Pons (tissue), 1 donor: ENCODE data around the gene LZIC.

Experiments
- DNase-seq: peaks from one replicate; pipeline ENCODE4 v3.0.0-alpha.2; 2016; ENCODE audit warnings: low spot score

The LZIC gene

DNA sequence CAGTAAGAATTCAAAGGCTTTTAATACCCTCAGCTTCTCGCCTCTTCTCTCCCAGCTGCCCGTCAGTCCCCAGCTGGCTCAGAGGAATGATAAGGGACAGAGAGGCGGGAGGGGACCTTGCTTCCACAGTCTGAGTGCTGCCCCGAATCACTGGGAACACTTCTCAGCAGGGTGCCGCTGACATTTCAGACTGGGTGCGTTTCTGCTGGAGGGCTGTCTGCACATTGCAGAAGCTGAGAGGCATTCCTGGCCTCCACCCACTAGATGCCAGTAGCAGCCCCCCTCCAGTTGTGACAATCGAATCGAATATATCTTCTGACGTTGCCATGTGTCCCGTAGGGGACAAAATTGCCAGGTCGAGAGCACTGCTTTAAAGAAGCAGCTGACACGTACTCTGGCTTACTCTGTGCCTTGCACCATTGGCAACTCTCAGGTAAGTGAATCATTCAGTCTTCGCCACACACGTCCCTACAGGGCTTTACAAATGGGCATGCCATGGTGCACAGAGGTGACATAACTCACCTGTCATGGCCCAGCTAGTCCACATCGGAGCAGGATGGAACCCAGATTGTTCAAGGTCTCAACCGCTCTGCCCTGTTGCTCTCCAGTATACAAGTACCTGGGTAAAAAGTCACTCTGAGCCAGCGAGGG, 57.0 kb downstream of the LZIC start:
- no peak for DNase-seq

DNA sequence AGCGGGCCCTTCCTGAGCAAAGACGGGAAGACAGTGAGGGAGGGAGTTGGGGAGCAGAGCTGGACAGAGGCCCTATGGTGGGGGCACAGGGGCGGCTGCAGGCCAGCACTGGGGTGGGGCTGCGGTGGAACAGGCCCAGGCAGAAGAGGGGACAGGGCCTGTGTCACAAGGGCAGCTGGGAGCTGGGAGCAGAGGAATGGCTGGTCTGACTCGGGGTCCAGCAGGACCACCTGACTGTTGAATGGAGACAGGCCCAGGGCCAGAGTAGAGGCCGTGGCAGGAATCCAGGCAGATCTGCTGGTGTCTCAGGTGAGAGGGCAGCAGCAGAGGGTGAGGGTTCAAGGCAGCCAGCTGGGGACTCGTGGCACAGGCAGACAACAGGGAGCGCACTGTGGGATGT, 58.4 kb downstream of the LZIC start:
- DNase-seq: no peak

GRCh38 chr1:9883585-9884449, 59.4 kb downstream of the LZIC start:
- DNase-seq: peak; percentile 43

- no peak for DNase-seq
Measured at GRCh38 chr1:9882945-9883303, 60.3 kb downstream of the LZIC start.

DNA sequence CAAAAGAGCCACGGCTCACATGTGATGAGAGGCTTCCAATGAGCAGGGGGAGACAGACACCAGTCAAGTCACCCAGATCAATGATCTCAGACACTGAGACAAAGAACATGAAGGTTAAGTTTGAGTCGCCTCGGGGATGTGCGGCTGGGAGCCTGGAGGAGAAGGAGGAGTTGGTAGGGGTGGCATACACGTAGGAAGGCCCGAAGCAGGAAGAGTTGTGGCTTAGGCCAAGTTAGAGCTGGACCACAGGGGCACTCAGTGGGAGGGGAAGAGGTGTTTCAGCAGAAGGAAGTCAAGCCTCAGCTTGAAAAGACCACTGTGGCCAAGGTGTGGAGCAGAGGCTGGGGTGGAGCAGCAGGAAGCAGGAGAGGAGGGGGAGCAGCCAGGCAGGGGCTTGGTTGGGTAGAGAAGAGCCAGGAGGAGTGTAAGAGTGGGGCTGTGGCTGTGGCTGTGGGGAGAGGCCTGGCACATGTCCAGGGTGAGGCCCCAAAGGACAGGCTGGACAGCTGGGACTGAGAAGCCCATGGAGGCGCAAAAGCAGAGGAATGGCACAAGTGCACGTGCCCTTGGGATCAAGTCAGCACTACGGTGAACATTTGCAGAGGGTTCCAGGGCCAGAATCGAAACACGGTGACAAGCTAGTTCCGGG, 60.8 kb downstream of the LZIC start:
- DNase-seq: no peak

DNA sequence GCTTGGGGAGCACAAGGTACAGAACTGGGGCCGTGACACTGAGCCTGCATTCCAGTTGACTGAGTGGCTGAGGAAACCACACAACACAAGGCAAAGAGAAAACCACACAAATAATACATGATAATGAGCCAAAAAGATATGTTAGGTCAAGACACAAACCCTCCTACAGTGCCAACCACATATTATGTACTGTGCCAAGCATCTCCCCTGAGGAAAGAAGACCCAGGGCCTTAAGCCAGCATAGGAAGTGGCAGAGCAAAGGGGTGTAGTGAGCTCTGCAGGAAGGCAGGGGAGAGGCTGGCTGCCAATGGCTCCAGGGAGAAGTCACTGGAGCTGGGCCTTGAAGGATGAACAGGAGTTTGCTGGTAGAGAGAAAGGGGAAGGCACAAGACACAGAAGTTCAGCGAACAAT, 61.3 kb downstream of the LZIC start:
- no peak for DNase-seq
